ENCODE measurements around the gene ANO1. TPM values are rescaled to one million over a fixed set of nuclear protein-coding genes. Genes with fewer than 3 reads are reported as not detected.
"Not testable (repeated sequence)": the region's sequence is repeated elsewhere in the genome, so short reads cannot be mapped to it uniquely, and the experiment has no call there.

The ANO1 gene
- polyA plus RNA-seq, 1 of the 3 experiments (the other 2 are of a cell fraction) = not detected

- no peaks in the 10 kb centered on the region for H3K9me2 ChIP-seq
- TF ChIP-seq ELF1 (IDR thresholded peaks at IDR 0.05) = no peak
- TF ChIP-seq USF1 (IDR thresholded peaks at IDR 0.05; ENCODE audit: borderline replicate concordance, low read depth) = no peak
- TF ChIP-seq YY1 (IDR thresholded peaks at IDR 0.05; ENCODE audit: low read depth) = no peak
- TF ChIP-seq TEAD4 (IDR thresholded peaks at IDR 0.05; ENCODE audit: borderline replicate concordance, insufficient read depth) = no peak
- no peak for TF ChIP-seq FOXM1 (IDR thresholded peaks at IDR 0.05; ENCODE audit: low read depth)
- TF ChIP-seq PBX3 (IDR thresholded peaks at IDR 0.05) = no peak
- TF ChIP-seq SMC3 (IDR thresholded peaks at IDR 0.05; ENCODE audit: low read depth, low read length) = no peak
- no peak for TF ChIP-seq NRF1 (IDR thresholded peaks at IDR 0.05; ENCODE audit: low read depth, low read length)
- no peaks in the 10 kb centered on the region for H3K4me1 ChIP-seq (ENCODE audit: control insufficient read depth in 1 of 2, insufficient read depth in 2 of 2, low read depth in 1 of 2, low read length in 1 of 2)
- no peaks in the 10 kb centered on the region for H4K20me1 ChIP-seq (ENCODE audit: insufficient read depth)
- no peaks in the 10 kb centered on the region for H3K36me3 ChIP-seq (replicated peaks in 1 of 2; ENCODE audit: control insufficient read depth in 1 of 2, insufficient read depth in 2 of 2, low read length in 1 of 2)
- no peaks in the 10 kb centered on the region for H3K9me3 ChIP-seq
- no peaks in the 10 kb centered on the region for H3K27me3 ChIP-seq (ENCODE audit: insufficient read depth)
- no peak overlapping the region for H2AFZ ChIP-seq (ENCODE audit: low read depth)
- no peak overlapping the region for H3K4me2 ChIP-seq
- H3F3A ChIP-seq (replicated peaks; ENCODE audit: insufficient read depth) = no peaks in the 10 kb centered on the region
- CTCF ChIA-PET = interaction anchor here (0.9 to 1.2 kb wide), 2 partner anchors 54 to 163 kb away, joined by 3 read pairs; no protein-coding TSS in a partner anchor
- WGBS (ENCODE audit: low lambda C conversion rate) = 47% methylated on average over 4 of the region's 4 CpGs
- H3K79me2 ChIP-seq (ENCODE audit: insufficient read depth) = no peaks in the 10 kb centered on the region
- H3K9ac ChIP-seq = no peak overlapping the region
- no peak overlapping the region for H3K4me3 ChIP-seq (ENCODE audit: low read depth in 2 of 2, low read length in 1 of 2)
- H3K27ac ChIP-seq (ENCODE audit: low read depth in 2 of 2, low read length in 1 of 2) = no peak overlapping the region
- DNase-seq = no peak
- POLR2A ChIA-PET = no interaction called here
Measured at GRCh38 chr11:70033711-70034070, 44.4 kb upstream of the ANO1 start.

- no peaks in the 10 kb centered on the region for H3K79me2 ChIP-seq (ENCODE audit: insufficient read depth)
- H4K20me1 ChIP-seq (ENCODE audit: insufficient read depth) = no peaks in the 10 kb centered on the region
- ChIA-PET CTCF (interaction anchor here (0.6 to 1.2 kb wide), 3 partner anchors 13 to 161 kb away, joined by 3 read pairs; no protein-coding TSS in a partner anchor), POLR2A (no interaction called here)
- TF ChIP-seq JUND (IDR thresholded peaks at IDR 0.05) = no peak
- no peak for TF ChIP-seq TCF12 (IDR thresholded peaks at IDR 0.05)
- TF ChIP-seq MEF2A (IDR thresholded peaks at IDR 0.05; ENCODE audit: borderline replicate concordance, low read depth) = no peak
- no peak for TF ChIP-seq RFX5 (IDR thresholded peaks at IDR 0.05; ENCODE audit: low read length)
- TF ChIP-seq GABPA (IDR thresholded peaks at IDR 0.05; ENCODE audit: low read depth) = no peak
- H3K27me3 ChIP-seq (ENCODE audit: insufficient read depth) = no peaks in the 10 kb centered on the region
- no peak overlapping the region for H3K27ac ChIP-seq (ENCODE audit: low read depth in 2 of 2, low read length in 1 of 2)
- H3K9ac ChIP-seq = no peak overlapping the region
- H2AFZ ChIP-seq (ENCODE audit: low read depth) = no peak overlapping the region
- no peak for DNase-seq
- no peaks in the 10 kb centered on the region for H3F3A ChIP-seq (replicated peaks; ENCODE audit: insufficient read depth)
- H3K9me2 ChIP-seq = no peaks in the 10 kb centered on the region
- H3K36me3 ChIP-seq (replicated peaks in 1 of 2; ENCODE audit: control insufficient read depth in 1 of 2, insufficient read depth in 2 of 2, low read length in 1 of 2) = no peaks in the 10 kb centered on the region
- H3K4me3 ChIP-seq (ENCODE audit: low read depth in 2 of 2, low read length in 1 of 2) = no peak overlapping the region
- H3K4me2 ChIP-seq = no peak overlapping the region
- WGBS (ENCODE audit: low lambda C conversion rate) = 63% methylated on average over 10 of the region's 11 CpGs
- no peaks in the 10 kb centered on the region for H3K9me3 ChIP-seq
- no peaks in the 10 kb centered on the region for H3K4me1 ChIP-seq (ENCODE audit: control insufficient read depth in 1 of 2, insufficient read depth in 2 of 2, low read depth in 1 of 2, low read length in 1 of 2)
Measured at GRCh38 chr11:70034740-70035365, 43.3 kb upstream of the ANO1 start.

GRCh38 chr11:70035665-70036064, 42.5 kb upstream of the ANO1 start:
- H3K27ac ChIP-seq (ENCODE audit: low read depth in 2 of 2, low read length in 1 of 2); H3F3A ChIP-seq (replicated peaks; ENCODE audit: insufficient read depth); H3K4me1 ChIP-seq (ENCODE audit: control insufficient read depth in 1 of 2, insufficient read depth in 2 of 2, low read depth in 1 of 2, low read length in 1 of 2); CTCF ChIA-PET; DNase-seq; H3K79me2 ChIP-seq (ENCODE audit: insufficient read depth); H3K9me3 ChIP-seq; H3K9me2 ChIP-seq; H3K27me3 ChIP-seq (ENCODE audit: insufficient read depth); H2AFZ ChIP-seq (ENCODE audit: low read depth); H3K4me3 ChIP-seq (ENCODE audit: low read depth in 2 of 2, low read length in 1 of 2); H4K20me1 ChIP-seq (ENCODE audit: insufficient read depth); H3K4me2 ChIP-seq; H3K9ac ChIP-seq; H3K36me3 ChIP-seq (replicated peaks in 1 of 2; ENCODE audit: control insufficient read depth in 1 of 2, insufficient read depth in 2 of 2, low read length in 1 of 2); POLR2A ChIA-PET: not testable (repeated sequence)
- 22% methylated on average over 2 of the region's 2 CpGs for WGBS (ENCODE audit: low lambda C conversion rate)
